HEK293 (cell line): ENCODE results near the gene JPH4.

Experiments used
- MYNN ChIP-seq: fragments of 450-650 bp; formaldehyde crosslinking; IDR thresholded peaks from 2 replicates; pipeline ENCODE4 v1.5.1; 2016; ENCODE audit warnings: missing biosample characterization, missing genetic modification characterization, borderline replicate concordance
- SETDB1 ChIP-seq: IDR thresholded peaks from one replicate; pipeline ENCODE4 v1.6.1; 2017; ENCODE audit warnings: mild to moderate bottlenecking, low read length, moderate library complexity, mixed read lengths; ENCODE audit not compliant: insufficient read length
- TCF7L2 ChIP-seq: IDR thresholded peaks from 2 replicates; pipeline ENCODE4 v1.6.1; 2011; ENCODE audit warnings: low read depth, mild to moderate bottlenecking, inconsistent platforms, low read length, moderate library complexity, borderline replicate concordance
- ZNF792 ChIP-seq: fragments of 450-650 bp; formaldehyde crosslinking; IDR thresholded peaks from 2 replicates; pipeline ENCODE4 v1.5.1; 2016; ENCODE audit warnings: missing biosample characterization, missing genetic modification characterization
- TF ChIP-seq, protein P1 (sequence below): fragments of 450-650 bp; formaldehyde crosslinking; IDR thresholded peaks from 2 replicates; pipeline ENCODE4 v1.5.1; 2016; ENCODE audit warnings: missing biosample characterization, missing genetic modification characterization
- TF ChIP-seq, protein P2 (sequence below): fragments of 450-650 bp; formaldehyde crosslinking; IDR thresholded peaks from 2 replicates; pipeline ENCODE4 v1.5.1; 2016; ENCODE audit warnings: missing biosample characterization, missing genetic modification characterization

DNA sequence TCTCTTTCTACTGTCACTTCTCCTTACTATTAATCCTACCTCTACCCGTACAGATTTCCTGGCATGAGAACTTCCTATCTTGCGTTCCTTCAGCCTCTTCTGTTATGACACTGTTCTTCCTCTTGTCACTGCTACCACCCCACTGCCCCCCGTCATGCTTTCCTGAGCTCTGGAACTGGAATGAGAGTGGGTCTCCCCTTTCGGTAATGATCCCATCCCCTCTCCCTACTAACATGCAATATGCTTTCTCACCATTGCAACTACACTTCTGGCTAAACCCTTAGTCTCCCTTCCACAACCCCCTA, 6.1 kb downstream of the JPH4 start:
- TF ChIP-seq, protein P1, sequence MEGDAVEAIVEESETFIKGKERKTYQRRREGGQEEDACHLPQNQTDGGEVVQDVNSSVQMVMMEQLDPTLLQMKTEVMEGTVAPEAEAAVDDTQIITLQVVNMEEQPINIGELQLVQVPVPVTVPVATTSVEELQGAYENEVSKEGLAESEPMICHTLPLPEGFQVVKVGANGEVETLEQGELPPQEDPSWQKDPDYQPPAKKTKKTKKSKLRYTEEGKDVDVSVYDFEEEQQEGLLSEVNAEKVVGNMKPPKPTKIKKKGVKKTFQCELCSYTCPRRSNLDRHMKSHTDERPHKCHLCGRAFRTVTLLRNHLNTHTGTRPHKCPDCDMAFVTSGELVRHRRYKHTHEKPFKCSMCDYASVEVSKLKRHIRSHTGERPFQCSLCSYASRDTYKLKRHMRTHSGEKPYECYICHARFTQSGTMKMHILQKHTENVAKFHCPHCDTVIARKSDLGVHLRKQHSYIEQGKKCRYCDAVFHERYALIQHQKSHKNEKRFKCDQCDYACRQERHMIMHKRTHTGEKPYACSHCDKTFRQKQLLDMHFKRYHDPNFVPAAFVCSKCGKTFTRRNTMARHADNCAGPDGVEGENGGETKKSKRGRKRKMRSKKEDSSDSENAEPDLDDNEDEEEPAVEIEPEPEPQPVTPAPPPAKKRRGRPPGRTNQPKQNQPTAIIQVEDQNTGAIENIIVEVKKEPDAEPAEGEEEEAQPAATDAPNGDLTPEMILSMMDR (tag by site-specific recombination), result no peak
- TF ChIP-seq ZNF792 (tag by site-specific recombination) (no peak), MYNN (tag by site-specific recombination) (no peak), TCF7L2 (no peak), SETDB1 (no peak)
- TF ChIP-seq, protein P2, sequence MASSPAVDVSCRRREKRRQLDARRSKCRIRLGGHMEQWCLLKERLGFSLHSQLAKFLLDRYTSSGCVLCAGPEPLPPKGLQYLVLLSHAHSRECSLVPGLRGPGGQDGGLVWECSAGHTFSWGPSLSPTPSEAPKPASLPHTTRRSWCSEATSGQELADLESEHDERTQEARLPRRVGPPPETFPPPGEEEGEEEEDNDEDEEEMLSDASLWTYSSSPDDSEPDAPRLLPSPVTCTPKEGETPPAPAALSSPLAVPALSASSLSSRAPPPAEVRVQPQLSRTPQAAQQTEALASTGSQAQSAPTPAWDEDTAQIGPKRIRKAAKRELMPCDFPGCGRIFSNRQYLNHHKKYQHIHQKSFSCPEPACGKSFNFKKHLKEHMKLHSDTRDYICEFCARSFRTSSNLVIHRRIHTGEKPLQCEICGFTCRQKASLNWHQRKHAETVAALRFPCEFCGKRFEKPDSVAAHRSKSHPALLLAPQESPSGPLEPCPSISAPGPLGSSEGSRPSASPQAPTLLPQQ (tag by site-specific recombination), result no peak
